Measurements from ENCODE around the gene ARL4D.
"Not testable (repeated sequence)": the region's sequence is repeated elsewhere in the genome, so short reads cannot be mapped to it uniquely, and the experiment has no call there.

Gene ARL4D

DNA sequence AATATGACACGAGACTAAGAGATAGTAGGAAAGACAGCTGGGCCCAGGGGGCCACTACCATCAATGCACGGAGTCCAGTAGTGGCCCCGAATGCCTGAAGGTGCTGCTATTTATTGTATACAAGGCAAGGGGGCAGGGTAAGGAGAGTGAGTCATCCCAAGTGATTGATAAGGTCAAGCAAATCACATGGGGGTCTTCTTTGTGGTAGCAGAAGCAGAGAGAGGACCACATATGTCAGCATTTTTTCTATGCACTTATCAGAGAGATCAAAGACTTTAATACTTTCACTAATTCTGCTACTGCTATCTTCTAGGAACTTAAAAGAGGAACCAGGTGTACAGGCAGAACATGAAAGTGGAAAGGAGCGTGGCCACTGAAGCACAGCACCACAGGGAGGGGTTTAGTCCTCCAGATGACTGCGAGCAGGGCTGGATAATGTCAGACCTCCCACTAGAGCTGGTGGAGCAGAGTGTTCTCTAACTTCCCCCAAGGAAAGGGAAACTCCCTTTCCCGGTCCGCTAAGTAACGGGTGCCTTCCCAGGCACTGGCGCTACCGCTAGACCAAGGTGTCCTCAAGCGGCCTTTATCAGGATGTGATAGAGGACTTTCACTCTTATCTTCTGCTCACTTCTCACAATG lies 26.4 kb upstream of the ARL4D start:
- no peak overlapping the region for H3K4me3 ChIP-seq (ENCODE audit: low read depth in 1 of 2, low read length in 2 of 2)
- no peaks in the 10 kb centered on the region for H3K9me3 ChIP-seq (ENCODE audit: low read length)
- peaks cover 18% of the 10 kb centered on the region for H3K4me1 ChIP-seq (ENCODE audit: insufficient read depth, low read length)
- H3K9ac ChIP-seq (ENCODE audit: low read length) = peak overlapping the region; percentile 5
- no peaks in the 10 kb centered on the region for H3K27me3 ChIP-seq (ENCODE audit: control insufficient read depth in 1 of 2, insufficient read depth in 2 of 2, low read length in 2 of 2)
- H3K36me3 ChIP-seq (ENCODE audit: insufficient read depth, low read length) = no peaks in the 10 kb centered on the region
- peak overlapping the region; percentile 73 for H3K27ac ChIP-seq (ENCODE audit: low read depth, low read length)

DNA sequence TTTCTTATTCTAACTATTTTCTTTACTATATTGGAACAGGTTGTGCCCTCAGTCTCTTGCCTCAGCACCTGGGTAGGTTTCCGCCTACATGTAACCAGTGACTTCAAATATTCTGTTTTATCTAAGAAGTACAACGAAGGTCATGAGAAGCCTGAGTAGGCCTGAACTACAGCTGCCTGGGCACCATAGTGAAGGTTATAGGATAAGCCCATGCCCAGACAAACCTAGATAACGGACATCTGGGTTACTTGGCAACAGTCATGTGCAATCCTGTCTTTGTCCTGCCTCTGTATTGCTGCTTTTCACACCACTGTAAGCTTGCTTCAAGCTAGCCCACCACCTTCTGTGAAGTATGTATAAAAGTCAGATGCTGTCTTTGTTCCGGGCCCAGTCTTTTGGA lies 25.4 kb upstream of the ARL4D start:
- no peaks in the 10 kb centered on the region for H3K36me3 ChIP-seq (ENCODE audit: insufficient read depth, low read length)
- no peak overlapping the region for H3K4me3 ChIP-seq (ENCODE audit: low read depth in 1 of 2, low read length in 2 of 2)
- peaks cover 18% of the 10 kb centered on the region for H3K4me1 ChIP-seq (ENCODE audit: insufficient read depth, low read length)
- H3K27me3 ChIP-seq (ENCODE audit: control insufficient read depth in 1 of 2, insufficient read depth in 2 of 2, low read length in 2 of 2) = no peaks in the 10 kb centered on the region
- no peak overlapping the region for H3K27ac ChIP-seq (ENCODE audit: low read depth, low read length)
- H3K9ac ChIP-seq (ENCODE audit: low read length) = no peak overlapping the region
- no peaks in the 10 kb centered on the region for H3K9me3 ChIP-seq (ENCODE audit: low read length)

DNA sequence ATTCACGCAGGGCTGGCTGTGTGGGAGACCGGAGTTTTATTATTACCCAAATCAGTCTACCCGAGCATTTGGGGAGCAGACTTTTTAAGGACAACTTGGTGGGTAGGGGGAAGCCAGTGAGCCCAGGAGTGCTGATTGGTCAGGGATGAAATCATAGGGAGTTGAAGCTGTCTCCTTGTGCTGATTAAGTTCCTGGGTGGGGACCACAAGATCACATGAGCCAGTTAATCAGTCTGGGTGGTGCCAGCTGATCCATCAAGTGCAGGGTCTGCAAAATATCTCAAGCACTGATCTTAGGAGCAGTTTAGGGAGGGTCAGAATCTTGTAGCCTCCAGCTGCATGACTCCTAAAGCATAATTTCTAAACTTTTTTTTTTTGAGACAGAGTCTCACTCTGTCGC lies 22.9 kb upstream of the ARL4D start:
- not testable (repeated sequence) for H3K4me1 ChIP-seq (ENCODE audit: insufficient read depth, low read length); H3K36me3 ChIP-seq (ENCODE audit: insufficient read depth, low read length); H3K27ac ChIP-seq (ENCODE audit: low read depth, low read length); H3K4me3 ChIP-seq (ENCODE audit: low read depth in 1 of 2, low read length in 2 of 2); H3K9ac ChIP-seq (ENCODE audit: low read length); H3K9me3 ChIP-seq (ENCODE audit: low read length); H3K27me3 ChIP-seq (ENCODE audit: control insufficient read depth in 1 of 2, insufficient read depth in 2 of 2, low read length in 2 of 2)

DNA sequence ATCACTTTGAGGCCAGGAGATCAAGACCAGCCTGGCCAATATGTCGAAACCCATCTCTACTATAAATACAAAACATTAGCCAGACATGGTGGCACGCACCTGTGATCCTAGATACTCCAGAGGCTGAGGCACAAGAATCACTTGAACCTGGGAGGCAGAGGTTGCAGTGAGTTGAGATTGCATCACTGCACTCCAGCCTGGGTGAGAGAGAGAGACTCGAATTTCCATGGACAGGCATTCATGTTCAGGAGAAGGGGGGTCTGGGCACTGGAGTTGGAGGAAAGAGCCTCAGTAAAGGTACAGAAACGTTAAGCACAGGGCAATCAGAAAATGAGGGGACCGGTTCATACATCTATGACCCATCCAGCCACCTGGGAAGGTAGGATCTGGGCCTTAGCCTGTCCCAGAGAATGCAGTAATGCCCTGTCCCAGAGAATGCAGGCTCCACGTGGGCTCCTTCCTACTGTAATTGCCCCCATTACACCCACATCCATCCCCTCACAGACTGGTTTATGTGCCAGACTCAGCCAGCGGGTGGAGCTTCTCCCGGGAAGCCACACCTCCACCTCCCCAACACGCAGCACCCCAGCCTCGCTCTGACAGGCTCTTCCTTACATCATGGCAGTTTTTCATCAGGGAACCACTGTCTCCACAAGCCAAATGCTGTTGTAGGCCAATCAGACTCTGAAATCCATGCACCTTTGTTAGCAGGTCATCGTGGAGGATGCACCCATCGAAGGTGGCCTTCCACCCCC lies 21.6 kb upstream of the ARL4D start:
- Histone ChIP-seq H3K9ac (ENCODE audit: low read length) (no peak overlapping the region), H3K36me3 (ENCODE audit: insufficient read depth, low read length) (no peaks in the 10 kb centered on the region), H3K9me3 (ENCODE audit: low read length) (peaks cover 3% of the 10 kb centered on the region), H3K27me3 (ENCODE audit: control insufficient read depth in 1 of 2, insufficient read depth in 2 of 2, low read length in 2 of 2) (no peaks in the 10 kb centered on the region), H3K4me1 (ENCODE audit: insufficient read depth, low read length) (peaks cover 3% of the 10 kb centered on the region), H3K27ac (ENCODE audit: low read depth, low read length) (no peak overlapping the region), H3K4me3 (ENCODE audit: low read depth in 1 of 2, low read length in 2 of 2) (no peak overlapping the region)

DNA sequence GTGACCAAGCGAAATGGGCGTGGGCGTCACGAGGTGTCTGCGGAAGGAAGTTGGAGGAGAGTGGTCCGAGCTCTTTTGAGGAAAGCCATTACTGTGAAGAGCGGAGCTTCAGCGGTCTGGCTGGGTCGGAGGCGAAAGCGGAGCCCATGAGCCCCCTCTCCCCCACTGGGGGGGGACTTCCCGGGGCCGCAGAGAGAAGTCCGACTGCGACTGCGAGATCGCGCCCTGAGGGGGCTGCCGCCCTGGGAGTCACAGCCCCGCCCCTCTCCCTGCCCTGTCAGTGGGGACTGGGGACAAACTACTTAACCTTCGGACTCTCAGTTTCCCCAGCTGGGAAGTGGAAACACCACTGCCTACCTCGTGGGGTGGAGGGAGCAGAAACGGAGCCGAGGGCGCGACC lies 20.0 kb upstream of the ARL4D start:
- peaks cover 3% of the 10 kb centered on the region for H3K9me3 ChIP-seq (ENCODE audit: low read length)
- H3K4me3 ChIP-seq (ENCODE audit: low read depth in 1 of 2, low read length in 2 of 2) = no peak overlapping the region
- H3K36me3 ChIP-seq (ENCODE audit: insufficient read depth, low read length) = no peaks in the 10 kb centered on the region
- H3K27ac ChIP-seq (ENCODE audit: low read depth, low read length) = no peak overlapping the region
- no peak overlapping the region for H3K9ac ChIP-seq (ENCODE audit: low read length)
- no peaks in the 10 kb centered on the region for H3K4me1 ChIP-seq (ENCODE audit: insufficient read depth, low read length)
- no peaks in the 10 kb centered on the region for H3K27me3 ChIP-seq (ENCODE audit: control insufficient read depth in 1 of 2, insufficient read depth in 2 of 2, low read length in 2 of 2)

DNA sequence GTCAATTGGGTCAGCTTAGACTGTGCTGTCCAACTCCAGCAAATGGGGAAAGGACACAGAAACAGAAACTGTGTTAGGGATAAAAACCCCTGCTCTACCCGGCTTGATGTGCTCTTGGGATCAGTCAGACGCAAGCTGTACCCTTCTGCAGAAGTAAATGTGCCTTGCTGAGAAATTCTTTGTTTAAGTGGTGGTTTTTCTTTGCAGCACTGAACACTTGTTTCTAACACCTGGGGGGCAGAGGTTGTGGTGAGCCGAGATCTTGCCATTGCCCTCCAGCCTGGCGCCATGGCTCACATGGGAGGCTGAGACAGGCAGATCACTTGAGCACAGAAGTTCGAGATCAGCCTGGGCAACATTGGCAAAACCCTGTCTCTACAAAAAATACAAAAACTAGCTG lies 18.5 kb upstream of the ARL4D start:
- Histone ChIP-seq H3K4me1 (ENCODE audit: insufficient read depth, low read length) (no peaks in the 10 kb centered on the region), H3K36me3 (ENCODE audit: insufficient read depth, low read length) (no peaks in the 10 kb centered on the region), H3K27me3 (ENCODE audit: control insufficient read depth in 1 of 2, insufficient read depth in 2 of 2, low read length in 2 of 2) (no peaks in the 10 kb centered on the region), H3K27ac (ENCODE audit: low read depth, low read length) (no peak overlapping the region), H3K4me3 (ENCODE audit: low read depth in 1 of 2, low read length in 2 of 2) (no peak overlapping the region), H3K9me3 (ENCODE audit: low read length) (peaks cover 3% of the 10 kb centered on the region), H3K9ac (ENCODE audit: low read length) (no peak overlapping the region)

DNA sequence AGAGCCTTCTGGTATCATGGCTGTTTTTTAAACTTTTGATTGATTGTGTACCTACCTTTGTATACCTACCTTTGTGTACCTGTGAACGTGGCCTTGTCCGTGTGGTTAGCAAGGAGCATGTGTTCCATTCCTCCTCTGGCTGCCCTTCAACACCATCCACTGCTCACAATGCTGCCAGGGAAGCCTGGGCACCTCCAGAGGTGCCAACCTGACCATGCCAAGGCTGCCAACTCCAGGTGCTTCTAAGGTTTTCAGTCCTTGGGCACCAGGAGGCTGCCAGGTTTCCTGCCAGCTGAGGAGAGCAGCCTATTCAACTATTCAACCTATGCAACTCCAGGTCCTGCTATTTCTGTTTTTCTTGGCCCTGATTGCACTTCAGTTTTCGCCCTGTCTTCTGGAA lies 17.6 kb upstream of the ARL4D start:
- no peak overlapping the region for H3K9ac ChIP-seq (ENCODE audit: low read length)
- no peak overlapping the region for H3K4me3 ChIP-seq (ENCODE audit: low read depth in 1 of 2, low read length in 2 of 2)
- no peaks in the 10 kb centered on the region for H3K27me3 ChIP-seq (ENCODE audit: control insufficient read depth in 1 of 2, insufficient read depth in 2 of 2, low read length in 2 of 2)
- no peaks in the 10 kb centered on the region for H3K4me1 ChIP-seq (ENCODE audit: insufficient read depth, low read length)
- peaks cover 3% of the 10 kb centered on the region for H3K9me3 ChIP-seq (ENCODE audit: low read length)
- no peaks in the 10 kb centered on the region for H3K36me3 ChIP-seq (ENCODE audit: insufficient read depth, low read length)
- no peak overlapping the region for H3K27ac ChIP-seq (ENCODE audit: low read depth, low read length)

DNA sequence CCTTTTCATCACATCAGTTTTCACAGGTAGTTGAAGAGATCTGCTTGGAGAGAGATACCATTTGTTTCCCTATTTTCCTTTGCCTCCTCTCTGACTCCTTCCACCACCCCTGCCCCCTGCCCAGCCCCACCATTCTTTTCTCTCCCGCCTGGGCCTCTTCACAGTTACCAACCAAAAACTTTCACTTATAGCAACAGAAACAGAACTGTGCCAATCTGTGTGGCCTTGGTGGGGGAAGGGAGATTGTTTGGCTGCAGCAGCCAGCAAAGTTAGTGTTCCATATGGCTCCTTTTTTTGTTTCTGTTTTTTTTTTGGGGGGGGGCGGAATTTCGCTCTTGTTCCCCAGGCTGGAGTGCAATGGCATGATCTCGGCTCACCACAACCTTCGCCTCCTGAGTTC lies 17.2 kb upstream of the ARL4D start:
- H3K27me3 ChIP-seq (ENCODE audit: control insufficient read depth in 1 of 2, insufficient read depth in 2 of 2, low read length in 2 of 2) = no peaks in the 10 kb centered on the region
- H3K9me3 ChIP-seq (ENCODE audit: low read length) = peaks cover 3% of the 10 kb centered on the region
- no peak overlapping the region for H3K9ac ChIP-seq (ENCODE audit: low read length)
- no peaks in the 10 kb centered on the region for H3K36me3 ChIP-seq (ENCODE audit: insufficient read depth, low read length)
- H3K4me3 ChIP-seq (ENCODE audit: low read depth in 1 of 2, low read length in 2 of 2) = no peak overlapping the region
- no peak overlapping the region for H3K27ac ChIP-seq (ENCODE audit: low read depth, low read length)
- H3K4me1 ChIP-seq (ENCODE audit: insufficient read depth, low read length) = no peaks in the 10 kb centered on the region

DNA sequence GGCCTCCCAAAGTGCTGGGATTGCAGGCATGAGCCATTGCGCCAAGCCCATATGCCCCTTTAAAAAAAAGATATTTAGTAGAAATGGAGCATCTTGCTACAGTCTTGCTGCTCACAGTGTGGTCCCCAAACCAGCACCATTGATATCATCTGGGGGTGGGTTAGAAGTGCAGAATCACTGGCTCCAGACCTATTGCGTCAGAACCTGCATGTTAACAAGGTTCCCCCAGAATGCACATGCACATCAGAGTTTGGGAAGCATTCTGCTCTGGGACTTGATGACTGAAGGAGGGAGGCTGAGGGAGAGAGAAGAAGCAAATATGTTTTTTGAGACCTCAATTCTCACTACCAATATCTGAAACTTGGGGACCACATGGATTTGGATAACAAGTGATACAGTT lies 16.0 kb upstream of the ARL4D start:
- H3K4me3 ChIP-seq (ENCODE audit: low read depth in 1 of 2, low read length in 2 of 2) = no peak overlapping the region
- peaks cover 3% of the 10 kb centered on the region for H3K9me3 ChIP-seq (ENCODE audit: low read length)
- H3K4me1 ChIP-seq (ENCODE audit: insufficient read depth, low read length) = no peaks in the 10 kb centered on the region
- H3K27ac ChIP-seq (ENCODE audit: low read depth, low read length) = no peak overlapping the region
- H3K27me3 ChIP-seq (ENCODE audit: control insufficient read depth in 1 of 2, insufficient read depth in 2 of 2, low read length in 2 of 2) = no peaks in the 10 kb centered on the region
- H3K9ac ChIP-seq (ENCODE audit: low read length) = no peak overlapping the region
- no peaks in the 10 kb centered on the region for H3K36me3 ChIP-seq (ENCODE audit: insufficient read depth, low read length)

DNA sequence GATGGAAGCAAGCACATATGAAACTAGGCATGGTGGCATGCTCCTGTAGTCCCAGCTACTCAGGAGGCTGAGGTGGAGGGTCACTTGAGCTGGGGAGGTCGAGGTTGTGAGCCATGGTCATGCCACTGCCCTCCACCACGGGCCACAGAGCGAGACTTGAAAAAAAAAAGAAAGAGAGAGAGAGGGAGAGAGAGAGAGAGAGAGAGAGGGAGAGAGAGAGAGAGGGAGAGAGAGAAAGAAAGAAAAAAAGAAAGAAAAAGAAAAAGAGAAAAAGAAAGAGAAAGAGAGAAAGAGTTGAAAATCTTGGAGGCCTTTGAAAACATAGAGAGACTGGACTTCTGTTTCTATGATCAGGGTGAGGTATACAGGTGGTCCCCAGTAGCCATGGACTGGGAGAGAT lies 15.4 kb upstream of the ARL4D start:
- H3K4me3 ChIP-seq (ENCODE audit: low read depth in 1 of 2, low read length in 2 of 2) = no peak overlapping the region
- H3K9ac ChIP-seq (ENCODE audit: low read length) = no peak overlapping the region
- no peaks in the 10 kb centered on the region for H3K4me1 ChIP-seq (ENCODE audit: insufficient read depth, low read length)
- no peaks in the 10 kb centered on the region for H3K27me3 ChIP-seq (ENCODE audit: control insufficient read depth in 1 of 2, insufficient read depth in 2 of 2, low read length in 2 of 2)
- H3K9me3 ChIP-seq (ENCODE audit: low read length) = peaks cover 3% of the 10 kb centered on the region
- no peak overlapping the region for H3K27ac ChIP-seq (ENCODE audit: low read depth, low read length)
- no peaks in the 10 kb centered on the region for H3K36me3 ChIP-seq (ENCODE audit: insufficient read depth, low read length)

DNA sequence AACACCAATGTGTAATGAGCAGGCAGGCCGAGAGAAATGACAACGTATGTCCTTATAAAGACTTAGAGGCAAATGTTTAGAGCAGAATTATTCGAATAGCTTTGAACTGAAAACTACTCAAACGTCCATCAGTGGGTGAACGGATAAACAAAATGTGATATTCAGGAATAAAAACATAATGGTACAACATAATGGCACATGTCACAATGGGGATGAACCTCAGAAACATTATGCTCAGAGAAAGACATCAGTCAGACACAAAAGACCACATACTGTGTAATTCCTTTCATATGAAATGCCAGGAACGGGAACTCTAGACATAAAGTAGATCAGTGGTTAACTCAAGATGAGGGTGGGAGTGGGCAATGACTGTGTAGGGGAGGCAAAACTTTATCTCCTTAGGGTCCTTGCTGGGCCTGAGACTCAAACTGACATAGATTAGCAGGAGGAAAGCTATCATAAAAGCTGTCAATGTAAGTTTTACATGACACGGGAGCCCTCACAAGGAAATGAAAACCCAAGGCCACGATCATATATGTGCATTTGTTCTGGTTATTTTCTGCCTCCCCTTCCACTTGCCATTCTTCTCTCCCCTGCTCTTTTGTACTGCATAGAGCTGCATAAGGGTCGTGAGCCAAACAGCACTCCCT lies 14.8 kb upstream of the ARL4D start:
- Histone ChIP-seq H3K27me3 (ENCODE audit: control insufficient read depth in 1 of 2, insufficient read depth in 2 of 2, low read length in 2 of 2) (no peaks in the 10 kb centered on the region), H3K4me3 (ENCODE audit: low read depth in 1 of 2, low read length in 2 of 2) (no peak overlapping the region), H3K9ac (ENCODE audit: low read length) (no peak overlapping the region), H3K9me3 (ENCODE audit: low read length) (peaks cover 3% of the 10 kb centered on the region), H3K27ac (ENCODE audit: low read depth, low read length) (no peak overlapping the region), H3K4me1 (ENCODE audit: insufficient read depth, low read length) (no peaks in the 10 kb centered on the region), H3K36me3 (ENCODE audit: insufficient read depth, low read length) (no peaks in the 10 kb centered on the region)

DNA sequence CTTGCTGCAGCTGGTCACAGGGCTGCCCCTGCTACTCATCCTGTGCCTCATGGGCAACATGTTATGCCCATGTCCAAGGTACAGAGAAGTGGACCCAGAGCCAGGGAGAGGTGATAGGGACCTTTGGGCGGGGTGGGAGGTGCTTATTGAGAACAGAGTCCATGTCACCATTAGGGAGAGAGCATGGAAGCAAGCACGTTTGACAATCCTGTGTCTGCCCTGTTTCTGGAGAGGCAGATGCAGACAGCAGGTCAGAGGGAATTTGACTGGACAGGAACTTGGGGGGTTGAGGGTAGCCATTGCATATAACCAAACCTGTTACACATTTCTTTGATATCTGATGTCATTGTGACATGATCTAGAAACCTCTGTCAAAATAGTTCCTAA lies 14.3 kb upstream of the ARL4D start:
- Histone ChIP-seq H3K9me3 (ENCODE audit: low read length) (peaks cover 3% of the 10 kb centered on the region), H3K4me1 (ENCODE audit: insufficient read depth, low read length) (no peaks in the 10 kb centered on the region), H3K36me3 (ENCODE audit: insufficient read depth, low read length) (no peaks in the 10 kb centered on the region), H3K4me3 (ENCODE audit: low read depth in 1 of 2, low read length in 2 of 2) (no peak overlapping the region), H3K27ac (ENCODE audit: low read depth, low read length) (no peak overlapping the region), H3K27me3 (ENCODE audit: control insufficient read depth in 1 of 2, insufficient read depth in 2 of 2, low read length in 2 of 2) (no peaks in the 10 kb centered on the region), H3K9ac (ENCODE audit: low read length) (no peak overlapping the region)
